ENCODE measurements around the gene GTF2H4. TPM values are rescaled to one million over a fixed set of nuclear protein-coding genes. Genes with fewer than 3 reads are reported as not detected.

The GTF2H4 gene
- total RNA-seq, 1 donor from 2014 or later, result 23.0 TPM

DNA sequence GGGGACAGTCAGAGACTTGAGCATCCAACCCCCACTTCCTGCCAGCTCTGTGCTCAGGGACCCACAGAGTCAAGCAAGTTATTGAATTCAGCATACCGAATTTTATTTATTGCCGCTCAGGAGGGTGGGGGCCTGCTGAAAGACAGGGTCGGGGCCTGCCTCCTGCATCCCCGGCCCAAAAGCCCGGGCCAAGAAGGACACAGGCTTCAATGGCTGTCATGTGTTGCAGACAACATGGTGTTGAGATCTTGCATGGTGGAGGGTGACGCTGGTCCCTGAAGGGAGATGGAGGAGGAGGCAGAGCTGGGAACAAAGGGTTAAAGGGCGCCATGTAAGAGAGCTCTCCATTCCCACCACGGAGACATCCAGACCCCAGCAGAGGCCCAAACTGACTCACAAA lies 23.3 kb downstream of the GTF2H4 start:
- peaks cover 11% of the 10 kb centered on the region for H3K4me1 ChIP-seq
- no peak overlapping the region for H3K4me3 ChIP-seq
- H3K9me3 ChIP-seq (replicated peaks), result peaks cover 12% of the 10 kb centered on the region
- no peak overlapping the region for H3K27ac ChIP-seq (replicated peaks)
- H3K36me3 ChIP-seq, result peaks cover 7% of the 10 kb centered on the region
- intact Hi-C loops (cut with micrococcal nuclease), result no loop called here
- TF ChIP-seq, protein P1, sequence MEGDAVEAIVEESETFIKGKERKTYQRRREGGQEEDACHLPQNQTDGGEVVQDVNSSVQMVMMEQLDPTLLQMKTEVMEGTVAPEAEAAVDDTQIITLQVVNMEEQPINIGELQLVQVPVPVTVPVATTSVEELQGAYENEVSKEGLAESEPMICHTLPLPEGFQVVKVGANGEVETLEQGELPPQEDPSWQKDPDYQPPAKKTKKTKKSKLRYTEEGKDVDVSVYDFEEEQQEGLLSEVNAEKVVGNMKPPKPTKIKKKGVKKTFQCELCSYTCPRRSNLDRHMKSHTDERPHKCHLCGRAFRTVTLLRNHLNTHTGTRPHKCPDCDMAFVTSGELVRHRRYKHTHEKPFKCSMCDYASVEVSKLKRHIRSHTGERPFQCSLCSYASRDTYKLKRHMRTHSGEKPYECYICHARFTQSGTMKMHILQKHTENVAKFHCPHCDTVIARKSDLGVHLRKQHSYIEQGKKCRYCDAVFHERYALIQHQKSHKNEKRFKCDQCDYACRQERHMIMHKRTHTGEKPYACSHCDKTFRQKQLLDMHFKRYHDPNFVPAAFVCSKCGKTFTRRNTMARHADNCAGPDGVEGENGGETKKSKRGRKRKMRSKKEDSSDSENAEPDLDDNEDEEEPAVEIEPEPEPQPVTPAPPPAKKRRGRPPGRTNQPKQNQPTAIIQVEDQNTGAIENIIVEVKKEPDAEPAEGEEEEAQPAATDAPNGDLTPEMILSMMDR (IDR thresholded peaks at IDR 0.05; ENCODE audit: borderline replicate concordance), result no peak
- no peaks in the 10 kb centered on the region for H3K27me3 ChIP-seq (ENCODE audit: low read depth)
- DNase-seq, result no peak

GRCh38 chr6:30931969-30932645 lies 24.1 kb downstream of the GTF2H4 start, which contains the start of gene SFTA2:
SFTA2 (minus strand) TSS chr6:30932170; CDS start chr6:30932096, 74 bp downstream.
- Histone ChIP-seq H3K36me3 (peaks cover 5% of the 10 kb centered on the region), H3K4me1 (peaks cover 2% of the 10 kb centered on the region), H3K27me3 (ENCODE audit: low read depth) (peaks cover 1% of the 10 kb centered on the region), H3K9me3 (replicated peaks) (peaks cover 12% of the 10 kb centered on the region), H3K4me3 (no peak within 1 kb of the TSS), H3K27ac (replicated peaks) (no peak within 1 kb of the TSS)
- intact Hi-C loops (cut with micrococcal nuclease), result no loop called here
- TF ChIP-seq, protein P1 (IDR thresholded peaks at IDR 0.05; ENCODE audit: borderline replicate concordance), result no peak
- no peak for DNase-seq

DNA sequence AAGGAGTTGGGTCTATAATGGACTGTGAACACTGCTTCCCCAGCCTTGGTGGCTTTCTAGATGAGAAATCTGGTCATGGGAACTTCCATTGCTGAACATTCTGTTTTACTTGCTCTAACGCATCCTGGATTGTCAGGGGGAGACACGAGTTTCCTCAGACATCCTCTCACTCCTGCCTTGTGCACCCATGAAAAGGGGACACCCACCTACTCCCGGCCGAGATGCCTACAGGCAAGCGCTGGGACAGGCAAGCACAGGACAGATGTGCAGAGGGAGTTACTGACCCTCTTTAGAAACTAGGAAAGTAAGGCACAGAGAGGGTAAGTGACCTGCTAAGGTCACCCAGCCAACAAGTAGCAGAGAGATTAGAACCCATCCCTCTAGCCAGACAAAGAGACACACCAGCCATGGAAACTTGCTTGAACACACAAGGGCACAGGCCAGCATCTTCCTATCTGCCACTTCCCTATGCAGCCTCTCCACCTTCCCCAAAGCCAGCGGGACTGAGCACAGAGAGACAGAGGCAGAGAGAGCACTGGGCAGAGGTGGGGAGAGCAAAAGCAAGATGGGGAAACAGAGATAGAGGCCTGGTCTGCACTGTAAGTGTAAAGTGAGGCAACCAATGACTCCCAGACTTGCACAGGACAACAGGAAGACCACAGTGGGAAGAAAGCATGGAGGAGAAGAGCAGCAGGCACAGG lies 24.8 kb downstream of the GTF2H4 start:
- DNase-seq, result no peak
- intact Hi-C loops (cut with micrococcal nuclease), result no loop called here

DNA sequence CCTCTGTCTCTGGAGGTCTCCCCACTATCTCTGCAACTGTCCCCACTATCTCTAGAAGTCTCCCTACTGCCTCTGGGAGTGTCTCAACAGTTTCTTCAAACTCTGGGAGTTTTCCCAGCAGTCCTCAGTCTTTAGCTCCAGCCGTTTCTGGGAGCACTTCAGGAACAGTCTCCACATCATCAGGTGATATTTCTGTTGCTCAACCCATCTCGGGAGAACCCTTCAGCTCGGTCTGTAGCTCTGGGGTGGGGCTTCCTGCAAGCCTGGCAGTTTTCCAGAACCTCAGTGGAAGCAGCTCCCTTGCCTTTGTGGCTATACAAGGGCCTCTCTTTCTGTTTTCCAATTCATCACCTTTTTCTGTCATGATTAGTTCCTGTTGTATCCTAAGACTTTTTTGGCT lies 27.0 kb downstream of the GTF2H4 start:
- Histone ChIP-seq H3K9me3 (replicated peaks) (no peaks in the 10 kb centered on the region), H3K27me3 (ENCODE audit: low read depth) (peaks cover 12% of the 10 kb centered on the region), H3K36me3 (no peaks in the 10 kb centered on the region), H3K4me1 (no peaks in the 10 kb centered on the region), H3K4me3 (no peak overlapping the region), H3K27ac (replicated peaks) (no peak overlapping the region)
- intact Hi-C loops (cut with micrococcal nuclease), result no loop called here
- TF ChIP-seq, protein P1 (IDR thresholded peaks at IDR 0.05; ENCODE audit: borderline replicate concordance), result no peak
- no peak for DNase-seq

More for the DNA sequence above, 24.8 kb downstream of the GTF2H4 start:
- Histone ChIP-seq H3K27me3 (ENCODE audit: low read depth) (peaks cover 4% of the 10 kb centered on the region), H3K27ac (replicated peaks) (no peak overlapping the region), H3K4me1 (no peaks in the 10 kb centered on the region), H3K36me3 (peaks cover 5% of the 10 kb centered on the region), H3K9me3 (replicated peaks) (peaks cover 12% of the 10 kb centered on the region), H3K4me3 (no peak overlapping the region)
- TF ChIP-seq, protein P1 (IDR thresholded peaks at IDR 0.05; ENCODE audit: borderline replicate concordance), result no peak

DNA sequence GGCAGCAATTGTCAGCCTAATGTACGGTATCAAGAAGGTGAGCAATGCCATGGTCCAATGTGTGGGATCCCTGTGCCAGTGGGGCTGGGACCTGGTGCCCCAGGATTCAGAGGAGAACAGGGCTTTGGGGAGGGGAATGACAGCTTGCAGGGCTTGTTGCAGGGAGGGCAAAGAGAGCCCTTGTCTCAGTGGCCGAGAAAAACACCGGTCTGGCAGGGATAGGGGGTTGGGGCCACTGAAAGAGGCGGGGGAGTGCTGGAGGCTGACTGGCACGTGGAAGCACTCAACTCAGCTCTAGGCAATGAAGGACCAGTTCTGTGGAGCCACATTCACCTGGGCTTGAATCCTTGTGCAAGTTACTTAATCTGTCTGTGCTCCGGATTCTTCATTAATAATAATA lies 29.3 kb downstream of the GTF2H4 start:
- H3K9me3 ChIP-seq (replicated peaks), result no peaks in the 10 kb centered on the region
- no peak for DNase-seq
- TF ChIP-seq, protein P1 (IDR thresholded peaks at IDR 0.05; ENCODE audit: borderline replicate concordance), result no peak
- H3K27ac ChIP-seq (replicated peaks), result no peak overlapping the region
- H3K4me3 ChIP-seq, result no peak overlapping the region
- peaks cover 2% of the 10 kb centered on the region for H3K4me1 ChIP-seq
- intact Hi-C loops (cut with micrococcal nuclease), result no loop called here
- H3K36me3 ChIP-seq, result no peaks in the 10 kb centered on the region
- H3K27me3 ChIP-seq (ENCODE audit: low read depth), result peaks cover 12% of the 10 kb centered on the region

Data from left ventricle myocardium inferior (tissue), 1 donor.